Uterus (tissue), 2 donors: ENCODE data around the gene FOXO1.

Experiments
- CTCF ChIP-seq, 4 experiments: fragments of 200-600 bp in 2 of 4; fragments of 450-650 bp in 2 of 4; sonication (generic) in 2 of 4; IDR thresholded peaks; one replicate each; pipeline ENCODE4 v1.5.1; 2016 to 2019; ENCODE audit warnings: antibody characterized with exemption in 4 of 4, mild to moderate bottlenecking in 2 of 4, moderate library complexity in 1 of 4
- POLR2A ChIP-seq, 2 donors: fragments of 450-650 bp; IDR thresholded peaks; one replicate each; pipeline ENCODE4 v1.6.1; 2016; ENCODE audit warnings: antibody characterized with exemption in 2 of 2, mild to moderate bottlenecking in 1 of 2, moderate library complexity in 1 of 2

DNA sequence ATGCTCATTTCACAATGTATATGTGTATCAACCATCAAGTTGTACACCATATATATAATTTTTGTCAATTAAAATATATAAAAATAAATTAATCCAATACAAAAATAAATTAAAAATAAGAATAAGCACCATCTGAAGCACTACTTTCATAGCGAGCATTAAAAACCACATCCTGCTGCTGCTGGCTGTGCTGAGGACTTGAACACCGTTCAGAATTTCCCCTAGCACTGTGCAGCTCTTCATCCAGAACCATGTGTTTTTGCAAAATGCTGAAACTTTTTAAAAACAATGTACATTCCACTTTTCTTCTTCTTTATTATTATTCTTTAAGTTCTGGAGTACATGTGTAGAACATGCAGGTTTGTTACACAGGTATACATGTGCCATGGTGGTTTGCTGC is 40.0 kb upstream of the FOXO1 start:
- no peak for TF ChIP-seq CTCF (IDR thresholded peaks at IDR 0.05)
- TF ChIP-seq POLR2A (IDR thresholded peaks at IDR 0.05) = no peak
